K562 (cell line): ENCODE results near the gene GHITM. TPM values are rescaled to one million over a fixed set of nuclear protein-coding genes. Genes with fewer than 3 reads are reported as not detected.
A peak's percentile ranks its signal among the peaks of the same experiment; 100 is the strongest.

Source experiments
- ATAC-seq: fragments of 200-7000 bp; cut with Tn5 transposase; 3 replicates; pipeline ENCODE4 v1.9.1; 2020; ENCODE audit warnings: moderate library complexity
- BruUV-seq: library from RNA; stranded (reverse); fragments of 400-500 nt; replicated peaks from 2 replicates; lab custom pipeline; 2021; lab: Mats Ljungman, UMichigan
- CTCF ChIA-PET: fragments of 300-600 bp; formaldehyde crosslinking; extraction: SDS; loops from one replicate; lab custom pipeline; 2021; ENCODE audit warnings: low intra/inter-chr PET ratio; lab: Yijun Ruan, JAX
- POLR2A ChIA-PET: fragments of 300-600, 350-650 bp; sonication (Branson Sonifier 250); formaldehyde crosslinking; extraction: SDS; loops from one replicate; lab custom pipeline; 2021; ENCODE audit warnings: antibody characterized with exemption, inconsistent platforms; lab: Yijun Ruan, JAX
- DNase-seq, 4 experiments: peaks; one replicate each; pipeline versions ENCODE4 v3.0.0 to v3.0.0-alpha.2; 2011 to 2018; ENCODE audit warnings: low spot score in 3 of 4, mixed read lengths in 3 of 4; ENCODE audit errors: extremely low read depth in 1 of 4
- FAIRE-seq: peaks from 2 replicates; lab custom pipeline; 2011; peaks lifted over from hg19 to GRCh38; lab: Jason Lieb, UNC
- H2AFZ ChIP-seq: 2 replicates; pipeline ENCODE4 v1.6.0; 2011; ENCODE audit warnings: low read depth, low read length, control low read depth, inconsistent platforms
- H3K27ac ChIP-seq: fragments of 200-600 bp; 3 replicates; pipeline ENCODE4 v1.8.0; 2011; ENCODE audit warnings: low read depth, mild to moderate bottlenecking, control low read depth, inconsistent platforms, low read length, moderate library complexity, mixed read lengths; ENCODE audit errors: extremely low read depth
- H3K27me3 ChIP-seq, 2 experiments: fragments of 300-600 bp in 1 of 2; 2 replicates in 1 of 2; 3 replicates in 1 of 2; pipeline versions ENCODE4 v1.6.0 to v1.8.0; 2011; ENCODE audit warnings: inconsistent platforms in 2 of 2, low read length in 2 of 2, mild to moderate bottlenecking in 1 of 2, mixed read lengths in 1 of 2, moderate library complexity in 1 of 2; ENCODE audit not compliant: control insufficient read depth in 2 of 2, insufficient read depth in 2 of 2
- H3K36me3 ChIP-seq: fragments of 300-600 bp; 3 replicates; pipeline ENCODE4 v1.8.0; 2011; ENCODE audit warnings: mild to moderate bottlenecking, low read length, inconsistent platforms; ENCODE audit not compliant: control insufficient read depth, insufficient read depth
- H3K4me1 ChIP-seq, 2 experiments: fragments of 200-600 bp in 1 of 2; replicated peaks in 1 of 2; 2 replicates in 1 of 2; 3 replicates in 1 of 2; pipeline versions ENCODE4 v1.5.1 to v1.8.0; 2011; ENCODE audit warnings: inconsistent platforms in 2 of 2, low read length in 2 of 2, mild to moderate bottlenecking in 1 of 2, mixed read lengths in 1 of 2, moderate library complexity in 1 of 2; ENCODE audit not compliant: control insufficient read depth in 2 of 2, insufficient read depth in 2 of 2
- H3K4me2 ChIP-seq: 2 replicates; pipeline ENCODE4 v1.6.1; 2011; ENCODE audit warnings: low read length, control low read depth, inconsistent platforms, mixed read lengths; ENCODE audit not compliant: insufficient read depth
- H3K4me3 ChIP-seq: fragments of 200-600 bp; sonication (generic), shearing (Covaris generic); 2 replicates; pipeline ENCODE4 v1.5.1; 2016; ENCODE audit warnings: control low read depth, inconsistent platforms
- H3K79me2 ChIP-seq: fragments of 200-600 bp; 3 replicates; pipeline ENCODE4 v1.8.0; 2011; ENCODE audit warnings: low read length, inconsistent platforms; ENCODE audit not compliant: control insufficient read depth, insufficient read depth
- H3K9ac ChIP-seq, 2 experiments: 2 replicates each; pipeline versions ENCODE4 v1.6.0 to v1.6.1; 2011; ENCODE audit warnings: low read depth in 2 of 2, low read length in 2 of 2, control low read depth in 1 of 2, inconsistent platforms in 1 of 2, mild to moderate bottlenecking in 1 of 2, mixed read lengths in 1 of 2; ENCODE audit not compliant: insufficient read depth in 1 of 2
- H3K9me1 ChIP-seq: one replicate; pipeline ENCODE4 v1.6.0; 2011; ENCODE audit warnings: inconsistent platforms, mild to moderate bottlenecking, low read length, moderate library complexity; ENCODE audit not compliant: control insufficient read depth, insufficient read depth
- H3K9me3 ChIP-seq: replicated peaks from 2 replicates; pipeline ENCODE4 v1.5.1; 2011; ENCODE audit warnings: low read depth, low read length, inconsistent platforms; ENCODE audit not compliant: control insufficient read depth, insufficient read depth
- H4K20me1 ChIP-seq: replicated peaks from 2 replicates; pipeline ENCODE4 v1.6.1; 2011; ENCODE audit warnings: low read length, inconsistent platforms, mixed read lengths; ENCODE audit not compliant: control insufficient read depth, insufficient read depth
- BRF2 ChIP-seq: IDR thresholded peaks from 3 replicates; pipeline ENCODE4 v1.6.1; 2011; ENCODE audit warnings: borderline replicate concordance, mild to moderate bottlenecking; ENCODE audit not compliant: insufficient read length, insufficient read depth
- CBX8 ChIP-seq: fragments of 200-600 bp; sonication (generic); IDR thresholded peaks from 2 replicates; pipeline ENCODE4 v1.6.1; 2012; ENCODE audit warnings: borderline replicate concordance, mixed run types, low read depth, mild to moderate bottlenecking, moderate library complexity, mixed read lengths, low read length, control low read depth, inconsistent platforms; ENCODE audit not compliant: poor library complexity, severe bottlenecking; ENCODE audit errors: extremely low read depth
- HDAC2 ChIP-seq: fragments of 450-650 bp; IDR thresholded peaks from 2 replicates; pipeline ENCODE4 v1.6.1; 2016; ENCODE audit warnings: mild to moderate bottlenecking
- HDAC8 ChIP-seq: fragments of 450-650 bp; IDR thresholded peaks from 2 replicates; pipeline ENCODE4 v1.6.1; 2016; ENCODE audit warnings: mild to moderate bottlenecking, missing genetic modification characterization, moderate library complexity, missing compliant biosample characterization
- HMG20A ChIP-seq: fragments of 450-650 bp; formaldehyde crosslinking; conservative IDR thresholded peaks from 2 replicates; pipeline ENCODE4 v1.4.0; 2020; ENCODE audit warnings: mild to moderate bottlenecking, mixed read lengths
- MEIS2 ChIP-seq: fragments of 450-650 bp; IDR thresholded peaks from 2 replicates; pipeline ENCODE4 v1.6.1; 2014; ENCODE audit warnings: mild to moderate bottlenecking; ENCODE audit not compliant: partially characterized antibody
- RAD51 ChIP-seq: fragments of 450-650 bp; IDR thresholded peaks from 2 replicates; pipeline ENCODE4 v1.7.1; 2016; ENCODE audit warnings: low read depth, mild to moderate bottlenecking, borderline replicate concordance
- SNIP1 ChIP-seq: fragments of 450-650 bp; IDR thresholded peaks from 2 replicates; pipeline ENCODE4 v1.7.1; 2017; ENCODE audit warnings: low read depth, mild to moderate bottlenecking
- ZNF133 ChIP-seq: fragments of 250-450 bp; sonication (Bioruptor Pico); IDR thresholded peaks from 2 replicates; pipeline ENCODE4 v1.4.0; 2020; ENCODE audit warnings: mild to moderate bottlenecking
- ZNF197 ChIP-seq: fragments of 200-800 bp; sonication (Bioruptor generic); IDR thresholded peaks from 2 replicates; pipeline ENCODE4 v1.6.1; 2016; ENCODE audit warnings: low read depth, missing genetic modification characterization, missing compliant biosample characterization
- ZNF239 ChIP-seq: fragments of 250-450 bp; sonication (Bioruptor Pico); IDR thresholded peaks from 2 replicates; pipeline ENCODE4 v1.4.0; 2020; ENCODE audit warnings: mild to moderate bottlenecking
- ZNF76 ChIP-seq: fragments of 250-450 bp; sonication (Bioruptor Pico); IDR thresholded peaks from 2 replicates; pipeline ENCODE4 v1.4.0; 2020; ENCODE audit warnings: mild to moderate bottlenecking, moderate library complexity, borderline replicate concordance
- WGBS: fragments of 100-300 bp; shearing (Covaris generic); methylation state at CpG from one replicate; pipeline ENCODE4 v1.1.6; 2016; ENCODE audit warnings: low coverage, mixed read lengths; ENCODE audit not compliant: insufficient coverage; ENCODE audit errors: missing lambda C conversion rate; 5-methylcytosine and 5-hydroxymethylcytosine counted together
- in situ Hi-C: fragments of 300-500 bp; cut with MboI; formaldehyde crosslinking; loops from 4 replicates; pipeline ENCODE4 v1.15.0; 2018; ENCODE audit warnings: inconsistent platforms, mixed read lengths
- intact Hi-C: fragments of 100-400 bp; cut with micrococcal nuclease; formaldehyde crosslinking; loops from 2 replicates; pipeline ENCODE4 v1.14.2; 2022
- polyA plus RNA-seq, 8 experiments: library from polyadenylated mRNA; depleted of rRNA in 4 of 8; stranded (reverse) in 5 of 8; unstranded in 3 of 8; fragments of >200 nt; fragmentation: Nextera tagmentation in 2 of 8; fragmentation: Illumina TruSeq in 1 of 8; extraction: Ambion mirVana in 2 of 8; extraction: Trizol in 1 of 8; gene quantifications; 2 replicates each; pipeline versions ENCODE4 v1.2.1 to v1.2.3, GENCODE V29; 2011 to 2014; ENCODE audit warnings: inconsistent platforms in 1 of 8, missing spikeins in 1 of 8
- total RNA-seq, 7 experiments: library from RNA; depleted of rRNA in 6 of 7; stranded (reverse); fragments of >200 nt in 6 of 7; fragmentation: Illumina TruSeq in 2 of 7; extraction: Trizol in 2 of 7; gene quantifications; 2 replicates each; pipeline versions ENCODE4 v1.2.1 to v1.2.3, GENCODE V29; 2011 to 2021; ENCODE audit warnings: low replicate concordance in 1 of 7

Gene GHITM
- total and polyA plus RNA-seq, 9 of the 15 experiments (the other 6 are each of a cell fraction or from before 2014, with no cell fraction given): 322 to 1,258 (median 386) TPM

- Histone ChIP-seq H3K36me3 (no peaks in the 10 kb centered on the region), H3K79me2 (no peaks in the 10 kb centered on the region), H3K4me2 (no peak overlapping the region), H3K4me1 (no peaks in the 10 kb centered on the region; a peak in 1 of 5 replicates), H3K27me3 (peaks cover 9 to 34% of the 10 kb centered on the region in 2 experiments; a peak in 4 of 5 replicates), H4K20me1 (no peaks in the 10 kb centered on the region; the same call in 1 of the 2 replicates), H3K27ac (no peak overlapping the region), H2AFZ (no peak overlapping the region), H3K9me3 (no peaks in the 10 kb centered on the region), H3K9me1 (no peaks in the 10 kb centered on the region), H3K4me3 (no peak overlapping the region), H3K9ac (no peak overlapping the region)
- no peak for DNase-seq
- CTCF ChIA-PET: no interaction called here
- WGBS: 3% methylated on average over 5 of the region's 5 CpGs
- no peak for ATAC-seq
- TF ChIP-seq ZNF239 (CRISPR knock-in tag): no peak
- BruUV-seq: no TSS peak
- POLR2A ChIA-PET: interaction anchor here (1.3 to 2.8 kb wide), 3 partner anchors 16 to 42 kb away, joined by 3 to 8 read pairs (median 3); partner anchors contain the start of gene GHITM
- FAIRE-seq: no peak
- intact Hi-C loops (no loop called here), in situ Hi-C loops (no loop called here)
These were observed 42.3 kb downstream of the GHITM start for GRCh38 chr10:84181631-84182030.

GRCh38 chr10:84184517-84184916 lies 45.2 kb downstream of the GHITM start:
- Histone ChIP-seq H3K4me1 (no peaks in the 10 kb centered on the region), H3K9me1 (no peaks in the 10 kb centered on the region), H4K20me1 (no peaks in the 10 kb centered on the region; the same call in 1 of the 2 replicates), H3K4me2 (no peak overlapping the region), H3K79me2 (no peaks in the 10 kb centered on the region), H3K4me3 (no peak overlapping the region), H3K9me3 (no peaks in the 10 kb centered on the region), H3K27ac (no peak overlapping the region), H3K27me3 (peaks cover 1 to 44% of the 10 kb centered on the region in 2 experiments; a peak in 4 of 5 replicates), H3K9ac (no peak overlapping the region), H3K36me3 (no peaks in the 10 kb centered on the region), H2AFZ (no peak overlapping the region)
- in situ Hi-C loops (no loop called here), intact Hi-C loops (no loop called here)
- ChIA-PET POLR2A (interaction anchor here (0.7 to 1.1 kb wide), 3 partner anchors 9 to 37 kb away, joined by 3 to 4 read pairs (median 3); no protein-coding TSS in a partner anchor), CTCF (no interaction called here)
- 0% methylated on average over 4 of the region's 4 CpGs for WGBS
- DNase-seq: peak in 1 of 4 experiments; percentile 35
- peak; percentile 67 for ATAC-seq
- no peak for FAIRE-seq
- no TSS peak for BruUV-seq
- TF ChIP-seq MEIS2 (no peak), CBX8 (no peak), ZNF133 (CRISPR knock-in tag) (no peak), RAD51 (no peak), HMG20A (CRISPR knock-in tag) (no peak), ZNF197 (CRISPR knock-in tag) (no peak), HDAC2 (no peak), SNIP1 (no peak), ZNF76 (CRISPR knock-in tag) (no peak), HDAC8 (tag) (no peak), BRF2 (no peak)
